B cell (primary cell): Measurements from ENCODE around the gene ARL13A. TPM values are rescaled to one million over a fixed set of nuclear protein-coding genes. Genes with fewer than 3 reads are reported as not detected.

Source experiments
- ATAC-seq: fragments of 200-7000 bp; cut with Tn5 transposase; one replicate; pipeline ENCODE4 v1.10.0; 2021; ENCODE audit warnings: low read depth, mild to moderate bottlenecking, moderate number of reproducible peaks, moderate library complexity
- CTCF ChIA-PET: fragments of 350-600 bp; sonication (Branson Sonifier 250); formaldehyde crosslinking; loops from one replicate; lab custom pipeline; 2021; ENCODE audit warnings: antibody characterized with exemption, inconsistent platforms; lab: Charles Lee
- POLR2A ChIA-PET: fragments of 350-600 bp; sonication (Branson Sonifier 250); formaldehyde crosslinking; loops from one replicate; lab custom pipeline; 2021; ENCODE audit warnings: antibody characterized with exemption; lab: Charles Lee
- DNase-seq: peaks from one replicate; pipeline ENCODE4 v3.0.0; 2013
- H2AFZ ChIP-seq: 2 replicates; pipeline ENCODE4 v1.6.1; 2012; ENCODE audit warnings: mild to moderate bottlenecking, low read depth, low read length; ENCODE audit not compliant: insufficient read depth, poor library complexity, severe bottlenecking
- H3K27ac ChIP-seq, 2 donors: 1 replicate in 1 of 2; 2 replicates in 1 of 2; pipeline ENCODE4 v1.5.1; 2012 to 2013; ENCODE audit warnings: low read length in 2 of 2, mild to moderate bottlenecking in 2 of 2, moderate library complexity in 1 of 2
- H3K27me3 ChIP-seq, 4 experiments: fragments of 200-600 bp in 1 of 4; sonication (generic) in 1 of 4; replicated peaks in 1 of 4; 1 replicate in 2 of 4; 2 replicates in 2 of 4; pipeline versions ENCODE4 v1.6.1 to v1.7.0; 2013 to 2016; ENCODE audit warnings: low read length in 3 of 4, mild to moderate bottlenecking in 2 of 4, mixed read lengths in 1 of 4, moderate library complexity in 1 of 4; ENCODE audit not compliant: insufficient read depth in 4 of 4, control insufficient read depth in 3 of 4; ENCODE audit errors: control extremely low read depth in 1 of 4
- H3K36me3 ChIP-seq, 2 experiments: replicated peaks in 1 of 2; 1 replicate in 1 of 2; 2 replicates in 1 of 2; pipeline versions ENCODE4 v1.6.1 to v1.7.1; 2013; ENCODE audit warnings: low read length in 1 of 2; ENCODE audit not compliant: insufficient read depth in 2 of 2, control insufficient read depth in 1 of 2; ENCODE audit errors: control extremely low read depth in 1 of 2, extremely low read depth in 1 of 2
- H3K4me1 ChIP-seq, 2 donors: fragments of 200-600 bp in 1 of 2; sonication (generic) in 1 of 2; 1 replicate in 1 of 2; 2 replicates in 1 of 2; pipeline versions ENCODE4 v1.5.1 to v1.6.1; 2013 to 2017; ENCODE audit warnings: low read length in 2 of 2; ENCODE audit not compliant: control insufficient read depth in 2 of 2, insufficient read depth in 2 of 2
- H3K4me2 ChIP-seq: replicated peaks from 2 replicates; pipeline ENCODE3; 2012; ENCODE audit warnings: mild to moderate bottlenecking, low read depth, low read length; ENCODE audit not compliant: poor library complexity, severe bottlenecking
- H3K4me3 ChIP-seq, 5 experiments: fragments of 200-600 bp in 1 of 5; sonication (generic) in 1 of 5; 1 replicate in 3 of 5; 2 replicates in 2 of 5; pipeline versions ENCODE4 v1.5.1 to v1.7.0; 2011 to 2016; ENCODE audit warnings: low read length in 4 of 5, mild to moderate bottlenecking in 4 of 5, low read depth in 2 of 5, control low read depth in 1 of 5, moderate library complexity in 1 of 5; ENCODE audit not compliant: insufficient read depth in 1 of 5; ENCODE audit errors: control extremely low read depth in 1 of 5, extremely low read depth in 1 of 5
- H3K79me2 ChIP-seq: fragments of 200-600 bp; sonication (generic); one replicate; pipeline ENCODE4 v1.6.0; 2016; ENCODE audit warnings: low read length; ENCODE audit not compliant: control insufficient read depth, insufficient read depth
- H3K9ac ChIP-seq: fragments of 200-600 bp; sonication (generic); 2 replicates; pipeline ENCODE4 v1.6.1; 2017; ENCODE audit warnings: mild to moderate bottlenecking, low read length, moderate library complexity
- H3K9me3 ChIP-seq, 3 donors: one replicate each; pipeline versions ENCODE4 v1.6.1 to v1.7.1; 2013; ENCODE audit warnings: low read length in 2 of 3; ENCODE audit not compliant: control insufficient read depth in 2 of 3, insufficient read depth in 1 of 3; ENCODE audit errors: control extremely low read depth in 1 of 3
- H4K20me1 ChIP-seq: 2 replicates; pipeline ENCODE4 v1.6.0; 2012; ENCODE audit warnings: mild to moderate bottlenecking, low read length; ENCODE audit not compliant: insufficient read depth, control insufficient read depth, poor library complexity, severe bottlenecking
- H3K27ac Mint-ChIP-seq: one replicate; pipeline ENCODE4 v1.8.0; 2021; ENCODE audit warnings: mixed read lengths
- H3K27me3 Mint-ChIP-seq: one replicate; pipeline ENCODE4 v1.8.0; 2021; ENCODE audit warnings: mixed read lengths
- H3K4me1 Mint-ChIP-seq: one replicate; pipeline ENCODE4 v1.8.0; 2021; ENCODE audit warnings: mixed read lengths
- H3K4me3 Mint-ChIP-seq: one replicate; pipeline ENCODE4 v1.8.0; 2021; ENCODE audit warnings: mixed read lengths
- H3K9me3 Mint-ChIP-seq: one replicate; pipeline ENCODE4 v1.8.0; 2022; ENCODE audit warnings: mixed read lengths; ENCODE audit not compliant: insufficient read depth
- EZH2 ChIP-seq: IDR thresholded peaks from 2 replicates; pipeline ENCODE4 v1.6.1; 2012; ENCODE audit warnings: borderline replicate concordance, low read depth, mild to moderate bottlenecking, moderate library complexity, low read length; ENCODE audit not compliant: insufficient read depth, poor library complexity, severe bottlenecking
- WGBS: methylation state at CpG from one replicate; pipeline ENCODE4 v1.1.5; 2013; ENCODE audit warnings: missing lambda C conversion rate; ENCODE audit not compliant: insufficient coverage; 5-methylcytosine and 5-hydroxymethylcytosine counted together
- intact Hi-C: fragments of 100-400 bp; cut with micrococcal nuclease; formaldehyde crosslinking; loops from one replicate; pipeline ENCODE4 v1.10.0; 2022
- polyA plus RNA-seq: library from polyadenylated mRNA; depleted of rRNA; stranded (reverse); fragments of >200 nt; gene quantifications from 2 replicates; pipeline ENCODE4 v1.2.3, GENCODE V29; 2012
- total RNA-seq, 2 donors: library from RNA; stranded (reverse); fragments of 120-200 nt in 1 of 2; gene quantifications; 1 replicate in 1 of 2; 2 replicates in 1 of 2; pipeline versions ENCODE4 v1.2.3 to v1.2.4, GENCODE V29; 2013 to 2022
- TF ChIP-seq, protein P1 (sequence below): fragments of 200-600 bp; IDR thresholded peaks from one replicate; pipeline ENCODE4 v1.8.0; 2022; ENCODE audit warnings: antibody characterized with exemption, mild to moderate bottlenecking

ARL13A gene
- total and polyA plus RNA-seq, 2 donors (not counting 1 experiment from before 2014, with no cell fraction given) = not detected

DNA sequence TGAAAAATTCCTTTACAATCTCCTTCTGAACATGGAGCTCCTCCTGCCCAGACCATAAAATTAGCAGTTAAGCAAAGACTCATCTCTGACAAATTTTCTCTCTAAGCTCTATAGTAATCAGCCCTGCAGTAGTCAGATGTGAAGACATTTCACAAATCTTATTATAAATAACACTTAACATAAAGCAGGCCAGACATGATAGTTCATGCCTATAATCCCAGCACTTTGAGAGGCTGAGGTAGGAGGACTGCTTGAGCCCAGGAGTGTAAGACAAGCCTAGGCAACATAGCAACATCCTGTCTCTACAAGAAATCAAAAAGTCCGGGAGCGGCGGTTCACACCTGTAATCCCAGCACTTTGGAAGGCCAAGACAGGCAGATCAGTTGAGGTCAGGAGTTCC is 52.5 kb downstream of the ARL13A start:
- CTCF ChIA-PET = interaction anchor here (0.7 kb wide), 1 partner anchor 71 kb away, joined by 3 read pairs; no protein-coding TSS in a partner anchor
- H3K27ac ChIP-seq = no peak overlapping the region
- no peak overlapping the region for H3K4me3 ChIP-seq
- H3K27ac Mint-ChIP-seq = no peak overlapping the region
- H3K9me3 Mint-ChIP-seq = no peaks in the 10 kb centered on the region
- DNase-seq (no peak), ATAC-seq (no peak)
- POLR2A ChIA-PET = no interaction called here
- no peaks in the 10 kb centered on the region for H3K9me3 ChIP-seq
- H3K79me2 ChIP-seq = no peaks in the 10 kb centered on the region
- H3K9ac ChIP-seq = no peak overlapping the region
- no peaks in the 10 kb centered on the region for H4K20me1 ChIP-seq
- no peaks in the 10 kb centered on the region for H3K27me3 ChIP-seq
- TF ChIP-seq, protein P1, sequence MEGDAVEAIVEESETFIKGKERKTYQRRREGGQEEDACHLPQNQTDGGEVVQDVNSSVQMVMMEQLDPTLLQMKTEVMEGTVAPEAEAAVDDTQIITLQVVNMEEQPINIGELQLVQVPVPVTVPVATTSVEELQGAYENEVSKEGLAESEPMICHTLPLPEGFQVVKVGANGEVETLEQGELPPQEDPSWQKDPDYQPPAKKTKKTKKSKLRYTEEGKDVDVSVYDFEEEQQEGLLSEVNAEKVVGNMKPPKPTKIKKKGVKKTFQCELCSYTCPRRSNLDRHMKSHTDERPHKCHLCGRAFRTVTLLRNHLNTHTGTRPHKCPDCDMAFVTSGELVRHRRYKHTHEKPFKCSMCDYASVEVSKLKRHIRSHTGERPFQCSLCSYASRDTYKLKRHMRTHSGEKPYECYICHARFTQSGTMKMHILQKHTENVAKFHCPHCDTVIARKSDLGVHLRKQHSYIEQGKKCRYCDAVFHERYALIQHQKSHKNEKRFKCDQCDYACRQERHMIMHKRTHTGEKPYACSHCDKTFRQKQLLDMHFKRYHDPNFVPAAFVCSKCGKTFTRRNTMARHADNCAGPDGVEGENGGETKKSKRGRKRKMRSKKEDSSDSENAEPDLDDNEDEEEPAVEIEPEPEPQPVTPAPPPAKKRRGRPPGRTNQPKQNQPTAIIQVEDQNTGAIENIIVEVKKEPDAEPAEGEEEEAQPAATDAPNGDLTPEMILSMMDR = no peak
- TF ChIP-seq EZH2 = no peak
- no peak overlapping the region for H3K4me2 ChIP-seq
- no peak overlapping the region for H2AFZ ChIP-seq
- H3K4me1 Mint-ChIP-seq = no peaks in the 10 kb centered on the region
- no peaks in the 10 kb centered on the region for H3K4me1 ChIP-seq
- intact Hi-C loops = no loop called here
- no peak overlapping the region for H3K4me3 Mint-ChIP-seq
- no peaks in the 10 kb centered on the region for H3K27me3 Mint-ChIP-seq
- 100% methylated on average over 2 of the region's 3 CpGs for WGBS
- H3K36me3 ChIP-seq = peaks cover 0 to 37% of the 10 kb centered on the region in 2 experiments

DNA sequence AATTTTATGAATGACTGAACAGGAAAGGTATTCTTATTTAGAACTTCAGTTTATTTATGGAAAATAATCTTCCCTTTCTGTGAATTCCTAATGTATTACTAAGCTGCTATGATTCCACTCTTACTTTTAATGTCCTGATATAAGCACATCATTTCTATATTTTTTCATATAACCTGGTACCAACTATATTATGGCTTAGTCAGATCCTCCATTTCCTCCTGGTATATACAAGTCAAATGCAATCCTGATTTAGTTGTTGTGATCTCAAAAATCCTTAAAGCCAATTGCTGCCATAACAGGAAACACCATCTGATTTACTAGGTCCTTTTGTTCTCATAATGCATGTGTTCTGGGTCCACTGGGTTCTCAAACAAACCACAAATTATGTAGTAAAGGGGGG is 55.6 kb downstream of the ARL13A start:
- Histone ChIP-seq H3K4me1 (no peaks in the 10 kb centered on the region), H3K36me3 (peaks cover 0 to 34% of the 10 kb centered on the region in 2 experiments), H3K4me2 (no peak overlapping the region), H3K27me3 (no peaks in the 10 kb centered on the region), H3K9ac (no peak overlapping the region), H2AFZ (no peak overlapping the region), H3K4me3 (no peak overlapping the region), H3K79me2 (no peaks in the 10 kb centered on the region), H3K9me3 (no peaks in the 10 kb centered on the region), H3K27ac (no peak overlapping the region), H4K20me1 (no peaks in the 10 kb centered on the region)
- CTCF ChIA-PET = no interaction called here
- POLR2A ChIA-PET = no interaction called here
- Mint-ChIP-seq H3K27ac (no peak overlapping the region), H3K4me3 (no peak overlapping the region), H3K9me3 (no peaks in the 10 kb centered on the region), H3K4me1 (no peaks in the 10 kb centered on the region), H3K27me3 (no peaks in the 10 kb centered on the region)
- ATAC-seq (no peak), DNase-seq (no peak)
- TF ChIP-seq, protein P1 = no peak
- TF ChIP-seq EZH2 = no peak
- intact Hi-C loops = no loop called here
